Bronchial epithelial cell (primary cell): ENCODE results near the gene FGF5. TPM values are rescaled to one million over a fixed set of nuclear protein-coding genes. Genes with fewer than 3 reads are reported as not detected.
A peak's percentile ranks its signal among the peaks of the same experiment; 100 is the strongest.
"Not testable (repeated sequence)": the region's sequence is repeated elsewhere in the genome, so short reads cannot be mapped to it uniquely, and the experiment has no call there.

ENCODE experiments used
- DNase-seq: peaks from one replicate; pipeline ENCODE4 v3.0.0-alpha.2; 2010; ENCODE audit warnings: low read depth
- FAIRE-seq: peaks from 2 replicates; lab custom pipeline; 2011; peaks lifted over from hg19 to GRCh38; lab: Jason Lieb, UNC
- H3K27me3 ChIP-seq: 2 replicates; pipeline ENCODE4 v1.5.1; 2011; ENCODE audit warnings: low read length; ENCODE audit not compliant: control insufficient read depth, insufficient read depth
- H3K36me3 ChIP-seq: 2 replicates; pipeline ENCODE4 v1.5.1; 2011; ENCODE audit warnings: low read length; ENCODE audit not compliant: control insufficient read depth, insufficient read depth
- H3K4me3 ChIP-seq: 2 replicates; pipeline ENCODE4 v1.5.1; 2011; ENCODE audit warnings: mild to moderate bottlenecking, low read depth, low read length, control low read depth
- total RNA-seq: library from RNA; depleted of rRNA; stranded (reverse); fragments of >200 nt; gene quantifications from 2 replicates; pipeline ENCODE4 v1.2.1, GENCODE V29; 2014
- TF ChIP-seq, protein P1 (sequence below): IDR thresholded peaks from 2 replicates; pipeline ENCODE4 v1.5.1; 2011; ENCODE audit warnings: mild to moderate bottlenecking, moderate library complexity, low read length, control low read depth, inconsistent platforms; ENCODE audit not compliant: insufficient read depth, severe bottlenecking

Gene FGF5
- total RNA-seq, 1 donor from 2014 or later, result 1.3 TPM

DNA sequence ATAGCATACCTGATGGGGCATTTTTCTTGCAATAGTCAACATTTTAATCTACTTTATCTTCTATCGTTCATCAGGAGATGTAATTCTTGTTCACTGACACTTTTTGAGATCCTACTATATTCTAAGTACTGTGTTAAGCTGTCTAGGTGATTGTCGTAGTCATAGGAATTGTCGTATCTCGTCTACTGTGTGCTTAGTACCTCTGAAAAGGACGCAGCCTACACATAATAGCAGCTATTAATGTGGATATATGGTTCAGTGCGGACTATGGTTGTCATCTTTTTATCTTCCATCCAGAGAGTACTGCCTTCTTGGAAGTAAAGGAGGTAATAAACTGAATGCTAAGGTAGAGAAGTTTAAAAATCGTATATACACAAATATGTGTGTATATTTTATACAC lies 47.2 kb downstream of the FGF5 start:
- DNase-seq, result no peak
- TF ChIP-seq, protein P1, sequence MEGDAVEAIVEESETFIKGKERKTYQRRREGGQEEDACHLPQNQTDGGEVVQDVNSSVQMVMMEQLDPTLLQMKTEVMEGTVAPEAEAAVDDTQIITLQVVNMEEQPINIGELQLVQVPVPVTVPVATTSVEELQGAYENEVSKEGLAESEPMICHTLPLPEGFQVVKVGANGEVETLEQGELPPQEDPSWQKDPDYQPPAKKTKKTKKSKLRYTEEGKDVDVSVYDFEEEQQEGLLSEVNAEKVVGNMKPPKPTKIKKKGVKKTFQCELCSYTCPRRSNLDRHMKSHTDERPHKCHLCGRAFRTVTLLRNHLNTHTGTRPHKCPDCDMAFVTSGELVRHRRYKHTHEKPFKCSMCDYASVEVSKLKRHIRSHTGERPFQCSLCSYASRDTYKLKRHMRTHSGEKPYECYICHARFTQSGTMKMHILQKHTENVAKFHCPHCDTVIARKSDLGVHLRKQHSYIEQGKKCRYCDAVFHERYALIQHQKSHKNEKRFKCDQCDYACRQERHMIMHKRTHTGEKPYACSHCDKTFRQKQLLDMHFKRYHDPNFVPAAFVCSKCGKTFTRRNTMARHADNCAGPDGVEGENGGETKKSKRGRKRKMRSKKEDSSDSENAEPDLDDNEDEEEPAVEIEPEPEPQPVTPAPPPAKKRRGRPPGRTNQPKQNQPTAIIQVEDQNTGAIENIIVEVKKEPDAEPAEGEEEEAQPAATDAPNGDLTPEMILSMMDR, result no peak
- Histone ChIP-seq H3K27me3 (no peaks in the 10 kb centered on the region), H3K36me3 (no peaks in the 10 kb centered on the region), H3K4me3 (no peak overlapping the region)
- FAIRE-seq, result no peak

- not testable (repeated sequence) for H3K4me3 ChIP-seq, FAIRE-seq, H3K27me3 ChIP-seq, H3K36me3 ChIP-seq
- DNase-seq, result peak; percentile 92
Measured at GRCh38 chr4:80315848-80316247, 49.4 kb downstream of the FGF5 start.

GRCh38 chr4:80321341-80321740 lies 54.9 kb downstream of the FGF5 start:
- Histone ChIP-seq H3K36me3 (no peaks in the 10 kb centered on the region), H3K27me3 (no peaks in the 10 kb centered on the region), H3K4me3 (no peak overlapping the region)
- DNase-seq (no peak), FAIRE-seq (no peak)
- TF ChIP-seq, protein P1, result no peak

GRCh38 chr4:80321776-80322175 lies 55.3 kb downstream of the FGF5 start:
- no peaks in the 10 kb centered on the region for H3K36me3 ChIP-seq
- H3K27me3 ChIP-seq, result no peaks in the 10 kb centered on the region
- DNase-seq, result no peak
- TF ChIP-seq, protein P1, result no peak
- no peak overlapping the region for H3K4me3 ChIP-seq
- no peak for FAIRE-seq

DNA sequence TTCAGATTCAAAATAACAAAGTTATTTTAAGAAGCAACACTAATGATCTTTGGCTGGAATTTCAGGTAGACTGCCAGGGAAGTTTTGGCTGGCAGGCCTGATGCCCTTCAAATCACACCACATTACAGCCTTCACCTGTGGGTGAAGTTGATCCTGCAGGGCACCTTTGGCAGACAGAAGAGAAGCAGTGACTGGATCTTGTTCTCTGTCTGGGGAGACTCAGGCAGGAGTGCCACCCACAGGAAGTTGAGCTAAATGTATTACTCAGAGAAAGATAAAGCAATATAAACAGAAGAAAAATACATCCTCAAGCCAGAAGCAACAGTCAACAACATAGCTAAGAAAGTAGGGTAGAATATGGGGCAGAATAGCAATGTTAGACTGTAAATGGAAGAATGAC lies 56.3 kb downstream of the FGF5 start:
- Histone ChIP-seq H3K36me3 (no peaks in the 10 kb centered on the region), H3K27me3 (no peaks in the 10 kb centered on the region), H3K4me3 (no peak overlapping the region)
- no peak for FAIRE-seq
- TF ChIP-seq, protein P1, result peak; percentile 49
- peak; percentile 76 for DNase-seq

- Histone ChIP-seq H3K36me3 (no peaks in the 10 kb centered on the region), H3K4me3 (no peak overlapping the region), H3K27me3 (no peaks in the 10 kb centered on the region)
- FAIRE-seq (no peak), DNase-seq (no peak)
- TF ChIP-seq, protein P1, result no peak
Measured at GRCh38 chr4:80324171-80324570, 57.7 kb downstream of the FGF5 start.
